Tibial nerve (tissue), 3 donors: Measurements from ENCODE around the gene PRUNE1.

Experiments
- POLR2A ChIP-seq, 2 donors: fragments of 450-650 bp; IDR thresholded peaks; one replicate each; pipeline ENCODE4 v1.6.1; 2017; ENCODE audit warnings: antibody characterized with exemption in 2 of 2, mild to moderate bottlenecking in 2 of 2, moderate library complexity in 2 of 2
- TF ChIP-seq, protein P1 (sequence below), 5 experiments: fragments of 200-600 bp in 3 of 5; fragments of 450-650 bp in 2 of 5; sonication (generic) in 3 of 5; IDR thresholded peaks; one replicate each; pipeline ENCODE4 v1.5.1; 2016 to 2019; ENCODE audit warnings: antibody characterized with exemption in 5 of 5, mild to moderate bottlenecking in 3 of 5, moderate library complexity in 2 of 5

DNA sequence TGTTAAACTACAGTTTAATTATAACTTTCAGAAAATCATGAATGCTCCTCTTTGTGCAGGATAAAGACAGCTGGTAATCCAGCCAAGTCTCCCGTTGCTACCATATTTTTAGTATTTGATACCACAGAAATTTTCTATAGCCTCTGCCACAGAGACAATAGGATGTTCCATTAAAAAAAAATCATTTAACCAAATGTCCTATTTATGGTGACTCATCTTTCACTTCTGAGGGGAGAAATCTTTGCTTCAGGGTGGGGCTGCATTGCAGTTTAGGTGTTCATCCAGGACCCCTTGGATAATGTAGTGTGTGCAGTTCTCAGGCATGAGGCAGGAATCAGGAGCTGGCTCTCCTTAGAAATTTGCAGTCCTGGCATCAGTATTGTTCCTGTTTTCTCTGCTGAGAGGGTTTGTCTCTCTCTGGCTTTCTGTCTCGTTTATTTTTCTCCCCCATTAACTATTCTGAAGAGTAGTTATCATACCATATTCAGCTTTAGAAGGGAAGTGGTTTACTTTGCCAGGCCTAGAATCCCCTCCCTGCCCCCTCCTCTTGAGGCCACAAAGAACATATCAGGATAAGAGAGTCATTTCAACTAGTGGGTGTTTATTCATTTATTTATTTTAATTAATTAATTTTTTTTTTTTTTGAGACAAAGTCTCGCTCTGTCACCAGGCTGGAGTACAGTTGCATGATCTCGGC lies 3.1 kb downstream of the PRUNE1 start:
- TF ChIP-seq, protein P1, sequence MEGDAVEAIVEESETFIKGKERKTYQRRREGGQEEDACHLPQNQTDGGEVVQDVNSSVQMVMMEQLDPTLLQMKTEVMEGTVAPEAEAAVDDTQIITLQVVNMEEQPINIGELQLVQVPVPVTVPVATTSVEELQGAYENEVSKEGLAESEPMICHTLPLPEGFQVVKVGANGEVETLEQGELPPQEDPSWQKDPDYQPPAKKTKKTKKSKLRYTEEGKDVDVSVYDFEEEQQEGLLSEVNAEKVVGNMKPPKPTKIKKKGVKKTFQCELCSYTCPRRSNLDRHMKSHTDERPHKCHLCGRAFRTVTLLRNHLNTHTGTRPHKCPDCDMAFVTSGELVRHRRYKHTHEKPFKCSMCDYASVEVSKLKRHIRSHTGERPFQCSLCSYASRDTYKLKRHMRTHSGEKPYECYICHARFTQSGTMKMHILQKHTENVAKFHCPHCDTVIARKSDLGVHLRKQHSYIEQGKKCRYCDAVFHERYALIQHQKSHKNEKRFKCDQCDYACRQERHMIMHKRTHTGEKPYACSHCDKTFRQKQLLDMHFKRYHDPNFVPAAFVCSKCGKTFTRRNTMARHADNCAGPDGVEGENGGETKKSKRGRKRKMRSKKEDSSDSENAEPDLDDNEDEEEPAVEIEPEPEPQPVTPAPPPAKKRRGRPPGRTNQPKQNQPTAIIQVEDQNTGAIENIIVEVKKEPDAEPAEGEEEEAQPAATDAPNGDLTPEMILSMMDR (IDR thresholded peaks at IDR 0.05): no peak
- TF ChIP-seq POLR2A (IDR thresholded peaks at IDR 0.05): no peak
